ENCODE data around the gene ARHGAP21.

ARHGAP21 gene

DNA sequence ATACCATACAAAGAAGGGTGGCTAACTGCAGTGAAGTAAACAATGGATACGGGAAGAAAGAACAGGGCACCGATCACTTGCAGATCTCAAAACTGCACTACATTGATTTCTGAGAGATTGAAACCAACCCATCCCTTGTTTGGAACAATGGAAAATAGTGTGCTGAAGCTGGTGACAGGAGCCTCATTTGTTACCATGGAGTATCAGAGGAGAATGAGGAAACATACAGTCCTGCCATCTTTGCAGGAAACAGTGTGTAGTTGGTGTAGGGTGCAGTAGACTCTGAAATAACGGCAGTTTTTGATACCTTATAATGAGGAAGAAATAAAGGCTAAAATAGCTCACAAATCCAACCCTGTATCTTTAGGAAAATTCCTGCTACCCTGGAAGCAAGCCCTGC, 118.5 kb downstream of the ARHGAP21 start:
- no peak for DNase-seq (ENCODE audit: low read depth in 1 of 2, low spot score in 1 of 2)
- no peak for TF ChIP-seq JUND (IDR thresholded peaks at IDR 0.05; ENCODE audit: low read depth)
- in situ Hi-C loops (cut with HindIII; ENCODE audit: low pct_unique_long_range_greater_than_20kb, low sequenced_read_pairs): no loop called here

DNA sequence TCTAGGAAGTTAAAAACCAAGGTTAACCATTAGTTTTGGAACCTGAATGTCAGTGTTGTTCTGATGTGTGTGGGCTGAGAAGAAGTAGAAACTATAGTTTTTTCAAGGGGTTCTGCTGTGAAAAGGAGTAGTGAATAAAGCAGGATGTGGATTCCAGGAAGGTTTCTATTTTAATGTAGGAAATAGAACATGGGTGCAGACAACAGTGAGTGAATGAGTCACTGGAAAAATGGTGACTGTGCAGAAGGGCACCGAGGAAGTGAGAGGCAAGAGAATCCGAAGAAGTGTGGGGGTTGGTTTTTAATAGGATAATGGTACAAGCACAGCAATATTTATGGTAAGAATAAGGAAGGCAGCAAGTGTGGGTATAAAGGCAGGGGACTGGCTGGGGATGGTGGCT, 120.4 kb downstream of the ARHGAP21 start:
- in situ Hi-C loops (cut with HindIII; ENCODE audit: low pct_unique_long_range_greater_than_20kb, low sequenced_read_pairs): no loop called here
- no peak for TF ChIP-seq JUND (IDR thresholded peaks at IDR 0.05; ENCODE audit: low read depth)
- DNase-seq (ENCODE audit: low read depth in 1 of 2, low spot score in 1 of 2): no peak

DNA sequence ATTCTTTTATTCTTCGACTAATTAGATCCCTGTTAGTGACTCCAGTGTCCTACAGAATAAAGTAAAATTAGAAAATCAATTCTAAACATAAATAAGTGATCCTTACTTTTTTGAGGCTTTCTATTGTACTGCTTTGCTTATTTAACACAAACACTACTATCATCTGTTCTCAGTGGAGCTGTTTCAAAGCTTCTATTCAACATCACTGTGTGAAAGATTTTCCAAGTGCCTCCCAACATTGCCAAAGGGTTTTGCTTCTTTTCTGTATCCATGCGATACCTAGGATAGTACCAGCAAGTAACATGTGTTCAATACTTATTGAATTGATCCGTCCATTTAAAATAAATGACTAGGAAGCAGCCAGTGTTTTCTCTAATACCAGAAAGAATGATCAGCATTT, 125.7 kb downstream of the ARHGAP21 start:
- TF ChIP-seq JUND (IDR thresholded peaks at IDR 0.05; ENCODE audit: low read depth): no peak
- DNase-seq (ENCODE audit: low read depth in 1 of 2, low spot score in 1 of 2): no peak
- in situ Hi-C loops (cut with HindIII; ENCODE audit: low pct_unique_long_range_greater_than_20kb, low sequenced_read_pairs): no loop called here

DNA sequence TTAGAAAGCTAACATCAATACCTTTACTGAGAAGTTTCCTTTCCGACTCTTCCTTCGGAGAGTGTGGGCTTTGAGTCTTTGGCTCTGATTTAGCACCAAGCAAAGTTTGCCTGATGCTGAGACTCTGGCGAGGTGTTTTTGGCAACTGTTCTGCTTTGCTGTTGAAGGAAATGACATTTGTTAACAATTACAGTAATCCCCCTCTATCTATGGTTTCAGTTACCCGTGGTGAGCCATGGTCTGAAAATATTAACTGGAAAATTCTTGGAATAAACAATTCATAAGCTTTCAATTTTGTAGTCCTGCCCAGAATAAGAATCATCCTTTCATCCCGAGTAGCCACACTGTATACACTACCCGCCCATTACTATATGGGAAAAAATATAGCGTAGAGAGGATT, 126.3 kb downstream of the ARHGAP21 start:
- no peak for DNase-seq (ENCODE audit: low read depth in 1 of 2, low spot score in 1 of 2)
- in situ Hi-C loops (cut with HindIII; ENCODE audit: low pct_unique_long_range_greater_than_20kb, low sequenced_read_pairs): no loop called here
- TF ChIP-seq JUND (IDR thresholded peaks at IDR 0.05; ENCODE audit: low read depth): no peak

DNA sequence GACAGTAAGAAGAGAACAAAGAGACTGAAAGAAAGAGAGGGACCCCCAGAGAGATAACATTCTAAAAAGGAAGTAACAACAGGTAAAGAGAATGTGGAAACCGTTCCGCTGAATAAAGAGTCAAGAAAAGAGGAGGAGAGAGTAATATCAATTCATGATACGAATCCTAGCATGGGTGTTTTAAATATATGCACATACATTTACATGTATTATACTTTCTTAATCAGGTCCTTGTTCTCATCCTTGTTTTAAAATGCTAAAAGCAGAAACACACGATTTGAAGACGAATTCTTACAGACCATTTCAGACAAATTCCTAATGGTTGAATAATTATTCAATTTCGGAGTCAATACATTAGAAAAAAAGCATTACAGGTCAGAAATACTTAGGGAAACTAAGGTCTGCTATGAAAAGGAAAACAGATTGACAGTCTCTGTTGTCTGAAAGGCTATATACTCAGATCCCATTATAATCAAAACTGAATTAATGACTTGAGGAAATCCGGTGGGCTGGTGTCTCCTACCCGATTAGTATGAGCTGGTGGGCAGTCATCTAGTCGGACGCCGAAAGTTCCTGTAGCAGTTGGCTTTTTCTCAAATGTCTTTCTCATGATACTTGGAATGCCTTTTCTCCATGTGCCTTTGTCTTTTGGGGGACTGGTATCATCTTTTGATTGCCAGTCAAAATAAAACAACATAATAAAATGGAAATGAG, 127.3 kb downstream of the ARHGAP21 start:
- no peak for DNase-seq (ENCODE audit: low read depth in 1 of 2, low spot score in 1 of 2)
- in situ Hi-C loops (cut with HindIII; ENCODE audit: low pct_unique_long_range_greater_than_20kb, low sequenced_read_pairs): no loop called here
- no peak for TF ChIP-seq JUND (IDR thresholded peaks at IDR 0.05; ENCODE audit: low read depth)

DNA sequence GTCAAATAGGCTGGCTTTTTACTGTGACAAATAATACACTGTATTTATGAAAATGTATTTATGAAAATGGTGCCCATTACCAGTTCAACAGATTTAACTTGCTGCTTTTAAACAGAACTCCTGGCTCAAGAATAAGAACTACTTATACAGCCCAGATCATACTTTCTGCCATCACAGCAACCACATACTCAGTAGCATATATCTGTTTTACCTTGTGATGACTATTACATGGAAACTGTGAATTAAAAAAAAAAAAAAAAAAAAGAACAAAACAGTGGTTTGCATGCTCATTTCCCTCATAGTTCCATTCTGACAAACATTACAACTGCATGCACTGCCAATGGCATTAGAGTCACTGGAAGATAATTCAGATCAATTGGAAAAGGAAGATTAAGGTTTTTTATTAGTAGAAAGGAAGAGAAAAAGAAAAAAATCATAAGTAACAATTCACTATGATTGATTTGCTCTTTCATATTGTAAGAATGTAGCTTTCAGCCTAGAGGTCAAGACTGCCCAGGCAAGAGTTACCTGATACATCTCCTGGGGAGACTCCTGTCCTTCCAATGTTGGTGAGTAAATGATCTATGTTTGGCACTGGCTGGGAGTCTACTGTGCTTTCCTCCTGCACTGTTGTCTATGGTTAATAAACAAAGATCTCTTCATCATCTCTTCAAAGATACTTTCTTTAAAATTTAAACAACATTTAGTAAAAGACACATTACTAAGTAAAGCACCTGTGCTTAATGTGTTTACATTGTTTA, 132.8 kb downstream of the ARHGAP21 start:
- in situ Hi-C loops (cut with HindIII; ENCODE audit: low pct_unique_long_range_greater_than_20kb, low sequenced_read_pairs): no loop called here
- TF ChIP-seq JUND (IDR thresholded peaks at IDR 0.05; ENCODE audit: low read depth): no peak
- no peak for DNase-seq (ENCODE audit: low read depth in 1 of 2, low spot score in 1 of 2)

DNA sequence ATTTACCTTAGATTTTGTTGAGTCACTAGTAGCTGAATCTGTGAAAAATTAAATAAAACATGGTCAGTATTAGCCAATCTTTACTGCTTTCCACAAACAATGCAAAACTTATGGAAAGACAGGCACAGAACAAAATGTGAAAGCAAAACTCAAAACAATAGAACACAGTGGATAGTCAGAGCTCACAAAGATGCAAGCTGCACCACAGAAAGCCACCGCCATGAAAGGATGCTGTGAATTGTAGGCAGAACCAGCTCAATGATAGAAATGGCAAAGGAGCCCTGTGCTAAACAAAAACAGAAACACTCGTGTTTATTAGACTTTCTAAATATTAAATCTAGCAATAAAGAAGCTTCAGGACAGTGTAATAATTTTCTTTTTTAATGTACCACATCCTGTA, 134.4 kb downstream of the ARHGAP21 start:
- no peak for TF ChIP-seq JUND (IDR thresholded peaks at IDR 0.05; ENCODE audit: low read depth)
- no peak for DNase-seq (ENCODE audit: low read depth in 1 of 2, low spot score in 1 of 2)
- in situ Hi-C loops (cut with HindIII; ENCODE audit: low pct_unique_long_range_greater_than_20kb, low sequenced_read_pairs): no loop called here

DNA sequence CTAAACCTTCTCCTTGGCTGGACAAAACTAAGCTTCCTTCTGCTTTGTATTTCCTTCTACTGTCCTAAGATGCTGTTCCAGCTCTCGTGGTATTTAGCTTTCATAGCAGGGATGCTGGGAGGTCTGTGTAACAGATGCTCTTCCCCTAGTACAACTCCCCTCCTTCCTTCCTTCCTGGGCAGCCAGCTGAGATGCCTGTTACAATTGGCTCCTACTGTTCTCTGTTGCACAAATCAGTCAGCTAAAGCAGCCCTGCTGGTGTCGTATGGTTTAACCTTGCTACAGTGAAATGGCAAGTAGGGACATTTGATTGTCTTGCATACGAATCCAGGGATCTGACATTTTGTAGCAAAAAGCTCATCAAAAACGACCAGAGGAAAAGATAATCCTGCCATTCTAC, 143.8 kb downstream of the ARHGAP21 start:
- no peak for DNase-seq (ENCODE audit: low read depth in 1 of 2, low spot score in 1 of 2)
- no peak for TF ChIP-seq JUND (IDR thresholded peaks at IDR 0.05; ENCODE audit: low read depth)
- in situ Hi-C loops (cut with HindIII; ENCODE audit: low pct_unique_long_range_greater_than_20kb, low sequenced_read_pairs): no loop called here

DNA sequence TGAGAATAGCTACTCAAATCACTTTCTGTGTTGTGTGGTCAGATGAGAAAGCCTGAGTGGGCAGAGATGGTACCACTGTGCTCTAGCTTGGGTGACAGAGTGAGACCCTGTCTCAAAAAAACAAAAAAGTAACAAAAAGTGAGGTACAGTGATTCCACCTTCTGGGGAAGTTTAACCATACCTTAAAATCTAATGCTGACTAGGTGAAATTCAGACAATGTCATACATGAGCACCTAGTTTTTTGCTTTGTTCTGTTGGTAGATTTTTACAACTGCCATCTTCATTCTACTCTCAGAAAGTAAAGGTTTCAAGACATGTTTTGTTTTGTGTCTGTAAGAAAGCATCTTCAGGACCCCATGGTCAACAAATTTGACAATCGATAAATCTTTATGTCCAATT, 144.2 kb downstream of the ARHGAP21 start:
- DNase-seq (ENCODE audit: low read depth in 1 of 2, low spot score in 1 of 2): no peak
- no peak for TF ChIP-seq JUND (IDR thresholded peaks at IDR 0.05; ENCODE audit: low read depth)
- in situ Hi-C loops (cut with HindIII; ENCODE audit: low pct_unique_long_range_greater_than_20kb, low sequenced_read_pairs): no loop called here

DNA sequence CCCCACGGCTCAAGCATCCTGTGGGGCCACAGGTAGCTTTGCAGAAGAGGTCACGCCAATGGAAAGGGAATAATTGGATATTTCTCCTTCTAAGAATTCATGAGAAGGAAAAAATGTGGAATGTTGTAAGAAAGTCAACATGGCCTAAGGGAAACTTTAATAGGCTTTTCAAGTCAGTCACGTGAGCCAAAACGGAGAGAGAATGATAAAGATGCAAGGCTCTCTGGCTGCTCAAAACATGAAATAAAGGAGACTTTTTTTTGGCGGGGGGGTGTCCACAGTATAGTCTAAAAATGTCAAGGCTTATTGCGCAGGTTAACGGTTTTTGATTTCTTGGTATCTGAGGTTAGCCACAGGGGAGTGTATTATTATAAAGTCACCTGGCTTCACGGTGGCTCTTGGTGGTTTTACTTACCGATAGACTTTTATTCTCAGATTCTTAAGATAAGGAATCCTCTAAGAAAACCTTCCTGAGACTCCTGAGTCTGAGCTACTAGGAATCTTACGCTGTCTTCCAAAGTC, 148.1 kb downstream of the ARHGAP21 start:
- DNase-seq (ENCODE audit: low read depth in 1 of 2, low spot score in 1 of 2): no peak
- in situ Hi-C loops (cut with HindIII; ENCODE audit: low pct_unique_long_range_greater_than_20kb, low sequenced_read_pairs): no loop called here
- TF ChIP-seq JUND (IDR thresholded peaks at IDR 0.05; ENCODE audit: low read depth): no peak

DNA sequence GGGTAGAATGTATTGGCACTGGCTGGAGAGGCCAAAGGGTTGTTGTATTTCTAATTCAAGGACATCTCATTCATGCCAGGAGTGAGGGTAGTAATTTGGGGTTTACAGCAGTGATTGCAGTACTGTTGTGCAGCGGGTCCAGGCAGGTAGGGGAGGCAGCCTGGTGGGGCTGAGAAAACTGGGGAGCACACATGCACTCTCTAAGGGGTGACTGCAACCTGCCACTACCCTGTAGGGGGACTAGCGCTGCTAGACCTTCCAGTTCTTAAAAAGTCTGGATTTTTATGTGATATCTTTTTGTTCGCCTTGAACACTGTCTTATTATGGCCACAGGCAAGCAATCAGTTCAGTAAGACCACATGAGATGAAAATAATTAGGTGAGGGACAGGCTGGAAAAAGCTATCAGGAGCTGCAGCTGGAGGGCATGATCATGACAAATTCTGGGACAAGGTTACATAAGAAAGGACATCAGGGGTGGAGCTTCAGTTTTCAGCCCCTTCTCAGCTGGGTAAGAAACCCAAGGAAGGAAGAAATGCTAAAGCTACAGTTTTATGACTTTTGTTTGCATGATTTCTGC, 149.0 kb downstream of the ARHGAP21 start:
- in situ Hi-C loops (cut with HindIII; ENCODE audit: low pct_unique_long_range_greater_than_20kb, low sequenced_read_pairs): no loop called here
- TF ChIP-seq JUND (IDR thresholded peaks at IDR 0.05; ENCODE audit: low read depth): no peak
- DNase-seq (ENCODE audit: low read depth in 1 of 2, low spot score in 1 of 2): no peak

DNA sequence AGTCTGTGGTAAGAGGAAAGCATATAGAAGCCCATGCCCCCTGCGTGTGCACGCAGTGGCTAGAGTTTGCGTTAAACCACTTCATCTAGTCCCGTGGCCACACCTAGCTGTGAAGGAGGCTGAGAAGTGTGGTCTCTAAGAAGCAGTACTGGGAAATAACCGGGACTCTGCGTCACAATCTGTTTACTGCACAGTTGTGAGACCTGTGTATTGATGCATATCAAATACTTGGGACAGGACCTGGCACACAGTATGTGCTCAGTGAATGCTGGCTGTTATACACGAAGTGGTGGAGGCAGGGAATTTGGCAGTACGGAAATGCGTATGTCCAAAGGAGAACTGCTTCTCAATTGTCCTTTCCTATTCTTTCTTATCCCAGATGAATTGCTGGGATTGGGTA, 149.5 kb downstream of the ARHGAP21 start:
- TF ChIP-seq JUND (IDR thresholded peaks at IDR 0.05; ENCODE audit: low read depth): no peak
- in situ Hi-C loops (cut with HindIII; ENCODE audit: low pct_unique_long_range_greater_than_20kb, low sequenced_read_pairs): no loop called here
- no peak for DNase-seq (ENCODE audit: low read depth in 1 of 2, low spot score in 1 of 2)

DNA sequence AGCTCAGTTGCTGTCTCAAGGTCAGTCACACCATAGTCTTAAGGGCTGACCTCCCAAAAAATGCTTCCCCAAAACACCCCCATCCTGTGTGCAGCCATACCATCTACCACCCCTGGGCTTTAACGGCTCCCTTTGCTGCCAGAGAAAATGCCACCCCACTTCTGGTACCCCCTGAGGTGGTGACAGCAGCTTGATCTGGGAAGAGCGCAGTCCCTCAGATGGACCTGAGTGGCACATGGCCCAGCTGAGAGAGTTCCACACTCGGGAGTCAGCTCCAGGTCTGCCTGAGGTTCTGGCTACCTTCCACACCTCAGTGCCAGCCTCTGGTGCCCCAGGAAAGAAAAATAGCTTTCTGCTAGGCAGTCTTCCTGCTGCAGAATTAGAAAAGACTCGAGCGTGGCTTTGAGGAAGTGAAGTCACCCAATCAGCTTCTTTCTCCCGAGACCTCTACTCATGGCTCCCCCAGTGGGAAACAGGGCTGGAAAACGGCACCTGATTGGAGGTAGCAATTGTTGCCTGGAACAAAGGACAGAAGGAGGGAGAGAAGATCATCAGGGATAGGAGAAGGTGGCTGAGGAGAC, 151.7 kb downstream of the ARHGAP21 start:
- no peak for TF ChIP-seq JUND (IDR thresholded peaks at IDR 0.05; ENCODE audit: low read depth)
- DNase-seq (ENCODE audit: low read depth in 1 of 2, low spot score in 1 of 2): no peak
- in situ Hi-C loops (cut with HindIII; ENCODE audit: low pct_unique_long_range_greater_than_20kb, low sequenced_read_pairs): no loop called here

Data from T47D (cell line).